Left ventricle myocardium superior (tissue), 1 donor: Measurements from ENCODE around the gene CAMSAP3. TPM values are rescaled to one million over a fixed set of nuclear protein-coding genes. Genes with fewer than 3 reads are reported as not detected.
"Not testable (repeated sequence)": the region's sequence is repeated elsewhere in the genome, so short reads cannot be mapped to it uniquely, and the experiment has no call there.

Experiments used
- ATAC-seq: fragments of 200-7000 bp; cut with Tn5 transposase; one replicate; pipeline ENCODE4 v1.9.1; 2020; ENCODE audit warnings: mild to moderate bottlenecking, moderate library complexity
- DNase-seq: peaks from one replicate; pipeline ENCODE4 v3.0.0-alpha.2; 2020
- intact Hi-C: fragments of 100-400 bp; cut with micrococcal nuclease; formaldehyde crosslinking; loops from one replicate; pipeline ENCODE4 v1.11.0; 2022
- total RNA-seq: library from RNA; stranded (reverse); fragmentation: NEBNext Ultra II Directional; extraction: Animal tissue kit (Norgen Biotek cat#: 25700); gene quantifications from one replicate; pipeline ENCODE4 v1.2.1, GENCODE V29; 2021
- donor health status: DM: no; HTN: yes; CAD: no; lungs with severe emphysema.

The CAMSAP3 gene
- total RNA-seq, 1 donor from 2014 or later = 2.6 TPM

DNA sequence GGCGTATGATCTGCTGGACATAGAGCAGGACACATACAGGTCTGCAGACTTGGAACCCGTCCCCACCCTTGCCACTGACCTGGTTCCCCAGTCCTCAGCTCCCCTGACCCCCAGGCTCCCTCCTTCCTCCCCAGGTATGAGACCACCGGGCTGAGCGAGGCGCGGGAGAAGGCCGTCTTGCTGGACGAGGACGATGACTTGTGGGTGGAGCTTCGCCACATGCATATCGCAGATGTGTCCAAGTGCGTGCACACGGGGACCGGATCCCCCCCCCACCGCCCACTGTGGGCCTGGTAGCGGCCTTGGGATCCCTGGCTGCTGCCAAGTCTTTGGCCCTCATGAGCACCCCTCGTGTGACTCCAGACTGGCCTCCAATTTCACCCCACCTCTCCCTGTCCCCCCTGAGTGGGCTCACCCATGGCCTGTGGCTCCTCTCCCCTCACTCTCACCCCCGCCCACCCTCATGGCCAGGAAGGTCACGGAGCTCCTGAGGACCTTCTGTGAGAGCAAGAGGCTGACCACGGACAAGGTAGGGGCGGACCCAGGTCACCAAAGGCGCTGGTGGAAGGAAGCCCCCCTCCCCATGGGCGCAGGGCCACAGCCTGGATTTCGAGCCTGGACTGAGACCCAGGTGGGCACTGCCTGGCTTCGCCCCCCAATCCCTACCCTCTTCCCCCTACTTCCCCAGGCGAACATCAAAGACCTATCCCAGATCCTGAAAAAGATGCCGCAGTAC, 46.8 kb downstream of the CAMSAP3 start:
- DNase-seq (no peak), ATAC-seq (no peak)
- intact Hi-C loops = no loop called here

DNA sequence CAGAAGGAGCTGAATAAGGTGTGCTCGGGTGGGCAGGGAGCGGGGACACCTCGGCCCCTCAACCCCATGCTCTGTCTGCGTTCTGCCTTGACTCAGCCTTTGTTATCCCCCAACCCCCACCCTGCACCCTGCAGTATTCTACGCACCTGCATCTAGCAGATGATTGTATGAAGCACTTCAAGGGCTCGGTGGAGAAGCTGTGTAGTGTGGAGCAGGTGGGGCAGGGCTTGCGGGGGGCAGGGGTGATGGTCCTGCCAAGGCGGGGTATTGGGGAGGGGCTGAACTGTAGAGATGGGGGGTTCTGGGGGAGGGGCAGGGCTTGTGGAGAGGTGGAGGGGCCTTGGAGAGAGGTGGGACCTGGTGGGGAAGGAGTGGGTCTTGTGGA, 47.4 kb downstream of the CAMSAP3 start:
- DNase-seq = no peak
- intact Hi-C loops = no loop called here
- no peak for ATAC-seq

DNA sequence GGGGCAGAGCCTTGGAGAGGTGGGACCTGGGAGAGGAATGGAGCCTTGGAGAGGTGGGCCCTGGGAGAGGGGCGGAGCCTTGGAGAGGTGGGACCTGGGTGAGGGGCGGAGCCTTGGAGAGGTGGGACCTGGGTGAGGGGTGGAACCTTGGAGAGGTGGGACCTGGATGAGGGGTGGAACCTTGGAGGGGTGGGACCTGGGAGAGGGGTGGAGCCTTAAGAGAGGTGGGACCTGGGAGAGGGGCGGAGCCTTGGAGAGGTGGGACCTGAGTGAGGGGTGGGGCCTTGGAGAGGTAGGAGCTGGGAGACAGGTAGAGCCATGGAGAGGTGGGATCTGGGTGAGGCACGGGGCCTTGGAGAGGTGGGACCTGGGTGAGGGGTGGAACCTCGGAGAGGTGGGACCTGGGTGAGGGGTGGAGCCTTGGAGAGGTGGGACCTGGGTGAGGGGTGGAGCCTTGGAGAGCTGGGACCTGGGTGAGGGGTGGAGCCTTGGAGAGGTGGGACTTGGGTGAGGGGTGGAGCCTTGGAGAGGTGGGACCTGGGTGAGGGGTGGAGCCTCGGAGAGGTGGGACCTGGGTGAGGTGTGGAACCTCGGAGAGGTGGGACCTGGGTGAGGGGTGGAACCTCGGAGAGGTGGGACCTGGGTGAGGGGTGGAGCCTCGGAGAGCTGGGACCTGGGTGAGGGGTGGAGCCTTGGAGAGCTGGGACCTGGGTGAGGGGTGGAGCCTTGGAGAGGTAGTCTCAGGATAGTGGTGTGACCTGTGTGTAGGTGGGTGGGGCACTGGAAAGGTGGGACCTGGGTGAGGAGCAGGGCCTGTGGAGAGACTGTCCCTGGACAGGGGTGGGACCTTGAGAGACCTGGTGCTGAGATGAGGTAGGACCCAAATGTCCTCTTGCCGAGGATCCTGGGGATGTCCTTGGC, 48.2 kb downstream of the CAMSAP3 start:
- DNase-seq, intact Hi-C loops, ATAC-seq: not testable (repeated sequence)

- ATAC-seq (no peak), DNase-seq (no peak)
- intact Hi-C loops = no loop called here
These were observed 48.9 kb downstream of the CAMSAP3 start for GRCh38 chr19:7644550-7644877.

- DNase-seq = no peak
- intact Hi-C loops = no loop called here
- ATAC-seq = no peak
These were observed 49.5 kb downstream of the CAMSAP3 start for GRCh38 chr19:7645163-7645562.

DNA sequence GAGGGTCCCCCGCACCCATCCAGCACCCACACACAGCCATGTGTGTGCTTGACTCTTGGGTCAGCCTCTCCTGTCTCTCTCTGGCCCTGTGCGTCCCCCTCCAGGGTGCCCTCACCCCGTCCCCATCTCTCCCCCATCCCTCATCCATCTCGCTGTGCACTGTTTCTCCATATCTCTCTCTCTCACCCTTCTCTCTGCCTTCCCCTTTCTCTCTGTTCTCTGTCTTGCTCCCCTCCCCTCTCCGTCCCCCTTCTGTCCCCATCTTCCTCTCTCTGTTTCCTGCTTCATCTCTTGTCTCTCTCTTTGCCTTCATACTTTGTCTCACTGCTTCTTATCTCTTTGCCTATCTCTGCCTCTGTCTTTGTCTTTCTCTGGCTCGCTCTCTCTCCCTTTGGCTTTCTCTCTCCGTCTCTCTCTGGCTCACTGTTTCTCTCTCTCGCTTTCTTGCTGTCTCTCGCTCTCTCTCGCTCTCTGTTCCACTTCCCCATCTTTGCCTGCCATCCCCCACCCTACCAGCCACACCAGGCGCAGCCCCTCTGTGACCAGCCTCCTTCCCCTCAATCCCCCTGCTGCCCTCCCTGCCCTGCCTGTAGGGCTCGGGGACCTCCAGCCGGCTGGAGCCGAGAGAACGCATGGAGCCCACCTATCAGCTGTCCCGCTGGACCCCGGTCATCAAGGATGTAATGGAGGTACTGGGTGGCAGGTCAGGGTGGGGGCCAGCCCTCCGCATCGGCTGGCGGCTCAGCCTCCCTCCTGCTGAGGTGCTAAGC, 50.2 kb downstream of the CAMSAP3 start:
- no peak for DNase-seq
- ATAC-seq = no peak
- intact Hi-C loops = no loop called here

- ATAC-seq (no peak), DNase-seq (no peak)
- intact Hi-C loops = no loop called here
These were observed 50.7 kb downstream of the CAMSAP3 start for GRCh38 chr19:7646426-7646700.

DNA sequence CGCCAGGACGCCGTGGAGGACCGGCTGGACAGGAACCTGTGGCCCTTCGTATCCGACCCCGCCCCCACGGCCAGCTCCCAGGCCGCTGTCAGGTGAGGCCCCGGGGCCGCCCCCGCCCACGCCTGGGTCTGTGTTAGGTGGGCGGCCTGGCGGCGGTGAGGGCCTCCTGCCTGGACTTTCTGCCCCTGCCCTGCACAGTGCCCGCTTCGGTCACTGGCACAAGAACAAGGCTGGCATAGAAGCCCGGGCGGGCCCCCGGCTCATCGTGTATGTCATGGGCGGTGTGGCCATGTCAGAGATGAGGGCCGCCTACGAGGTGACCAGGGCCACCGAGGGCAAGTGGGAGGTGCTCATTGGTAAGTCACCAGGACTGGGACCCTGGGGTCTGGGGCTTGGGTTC, 51.5 kb downstream of the CAMSAP3 start:
- ATAC-seq (no peak), DNase-seq (no peak)
- intact Hi-C loops = no loop called here

GRCh38 chr19:7648265-7649014, 52.8 kb downstream of the CAMSAP3 start:
- intact Hi-C loops = no loop called here
- DNase-seq = no peak
- peak; percentile 43 for ATAC-seq

- intact Hi-C loops = no loop called here
- DNase-seq = no peak
- ATAC-seq = no peak
These were observed 54.5 kb downstream of the CAMSAP3 start for GRCh38 chr19:7650148-7650547.

- intact Hi-C loops = no loop called here
- DNase-seq (peak; percentile 89), ATAC-seq (peak; percentile 84)
These were observed 56.5 kb downstream of the CAMSAP3 start for GRCh38 chr19:7652061-7652641.

- no peak for DNase-seq
- no peak for ATAC-seq
- intact Hi-C loops = no loop called here
These were observed 58.7 kb downstream of the CAMSAP3 start for GRCh38 chr19:7654401-7654800.

- ATAC-seq (no peak), DNase-seq (no peak)
- intact Hi-C loops = no loop called here
These were observed 59.9 kb downstream of the CAMSAP3 start for GRCh38 chr19:7655581-7655980.

DNA sequence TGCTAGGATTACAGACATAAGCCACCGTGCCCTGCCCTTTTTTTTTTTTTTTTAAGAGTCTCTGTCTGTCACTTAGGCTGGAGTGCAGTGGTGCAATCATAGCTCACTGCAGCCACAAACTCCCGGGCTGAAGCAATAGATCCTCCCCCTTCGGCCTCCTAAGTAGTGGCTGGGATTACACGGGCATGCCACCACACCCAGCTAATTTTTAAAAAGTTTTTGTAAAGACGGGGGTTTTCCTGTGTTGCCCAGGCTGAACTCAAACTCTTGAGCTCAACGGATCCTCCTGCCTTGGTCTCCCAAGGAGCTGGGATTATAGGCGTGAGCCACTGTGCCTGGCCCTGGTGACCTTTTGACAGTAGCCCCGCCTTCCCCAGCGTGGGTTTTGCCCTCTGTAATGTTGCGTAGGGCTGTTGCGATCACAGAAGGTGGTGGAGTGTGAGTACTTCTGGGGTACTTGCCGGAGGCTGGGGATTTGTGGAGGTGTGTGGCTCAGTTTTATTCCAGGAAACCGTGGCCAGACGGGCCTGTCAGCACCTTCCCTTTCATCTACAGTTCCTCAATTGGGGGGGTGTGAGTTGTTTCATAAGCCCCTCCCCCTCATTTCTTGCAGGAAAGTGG, 61.6 kb downstream of the CAMSAP3 start:
- intact Hi-C loops = no loop called here
- DNase-seq = no peak
- peak; percentile 59 for ATAC-seq

DNA sequence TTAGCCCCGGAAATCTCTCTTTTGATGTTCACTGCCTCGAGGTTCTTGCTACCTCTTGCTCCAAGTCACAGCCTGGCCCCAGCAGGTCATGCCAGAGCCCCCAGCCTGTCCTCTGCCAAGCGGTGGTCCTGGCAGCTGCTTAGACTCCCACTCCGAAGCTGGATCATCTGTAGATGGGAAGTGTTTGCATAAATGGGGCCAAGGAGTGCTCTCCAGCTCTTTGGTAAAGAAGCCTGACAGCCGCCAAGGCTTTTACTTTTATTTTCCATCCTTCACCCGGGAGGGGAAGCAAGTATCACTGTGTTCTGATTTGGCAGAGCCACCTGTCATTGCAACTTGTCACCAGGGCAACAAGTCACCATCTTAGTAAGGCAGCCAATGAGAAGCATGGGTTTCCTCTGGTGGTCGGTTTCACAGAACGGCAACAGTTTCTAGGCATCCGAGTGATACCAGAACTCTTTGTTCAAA, 62.6 kb downstream of the CAMSAP3 start:
- DNase-seq (no peak), ATAC-seq (no peak)
- intact Hi-C loops = no loop called here

DNA sequence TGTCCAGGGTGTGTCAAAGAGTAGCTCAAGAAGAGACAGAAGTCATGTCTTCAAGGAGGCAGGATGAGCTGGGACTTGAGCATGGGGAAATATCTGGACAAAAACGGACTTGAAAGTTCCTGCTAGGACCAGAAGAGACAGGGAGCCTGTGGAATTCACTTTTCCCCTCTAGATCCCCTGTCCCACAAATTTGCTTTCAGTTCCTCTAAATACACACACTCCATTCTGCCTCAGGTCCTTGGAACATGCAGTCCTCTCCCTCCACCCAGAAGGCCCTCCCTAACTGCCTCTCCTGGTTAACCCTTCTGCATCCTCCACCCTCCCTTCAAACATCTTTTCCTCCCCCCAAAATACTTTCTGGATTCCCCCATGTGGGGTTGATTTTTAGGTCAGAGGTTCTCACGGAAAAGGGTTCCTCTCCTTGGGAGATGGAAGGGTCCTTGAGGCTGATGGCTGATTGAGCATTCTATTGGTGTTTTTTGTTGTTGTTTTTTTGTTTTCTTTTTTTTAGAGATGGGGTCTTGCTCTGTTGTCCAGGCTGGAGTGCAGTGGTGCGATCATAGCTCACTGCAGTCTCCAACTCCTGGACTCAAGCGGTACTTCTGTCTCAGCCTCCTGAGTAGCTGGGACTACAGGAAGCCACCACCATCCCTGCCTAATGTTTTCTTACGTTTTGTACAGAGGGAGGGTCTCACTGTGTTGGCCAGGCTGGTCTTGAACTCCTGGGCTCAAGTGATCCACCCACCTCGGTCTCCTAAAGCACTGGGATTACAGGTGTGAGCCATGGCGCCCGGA, 66.3 kb downstream of the CAMSAP3 start:
- DNase-seq = no peak
- ATAC-seq = no peak
- intact Hi-C loops = no loop called here

- DNase-seq (no peak), ATAC-seq (no peak)
- intact Hi-C loops = no loop called here
These were observed 67.0 kb downstream of the CAMSAP3 start for GRCh38 chr19:7662657-7663056.

DNA sequence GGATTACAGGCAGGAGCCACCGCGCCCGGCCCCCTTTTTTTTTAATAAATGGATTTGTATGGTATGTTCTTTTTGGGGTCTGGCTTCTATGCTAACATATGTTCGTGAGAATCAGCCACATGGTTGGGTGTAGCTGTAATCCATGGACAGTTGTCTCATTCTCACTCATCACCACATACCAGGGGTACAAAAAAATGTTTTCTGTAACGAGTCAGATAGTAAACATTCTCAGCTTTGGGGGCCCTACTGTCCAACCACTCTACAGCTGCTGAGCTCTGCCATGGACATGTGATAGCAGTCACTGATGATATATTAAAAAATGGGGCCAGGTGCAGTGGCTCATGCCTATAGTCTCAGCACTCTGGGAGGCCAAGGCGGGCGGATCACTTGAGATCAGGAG, 68.0 kb downstream of the CAMSAP3 start:
- DNase-seq (no peak), ATAC-seq (no peak)
- intact Hi-C loops = no loop called here
